ENCODE results near the gene SFXN3. TPM values are rescaled to one million over a fixed set of nuclear protein-coding genes. Genes with fewer than 3 reads are reported as not detected.

SFXN3 gene
- polyA plus RNA-seq (ENCODE audit: low read depth in 6 of 6) = 1 to 10 TPM; 3.5 to 6.4 (median 4.8) TPM

GRCh38 chr10:101031128-101031795 lies at the start of gene SFXN3, which contains the start of gene PDZD7:
SFXN3 (plus strand) TSS chr10:101031234; CDS start chr10:101034695, 3,461 bp downstream.
PDZD7 (minus strand) TSS chr10:101031129; CDS start chr10:101030219, 910 bp downstream.
- H3K36me3 Mint-ChIP-seq = peaks cover 0 to 7% of the 10 kb centered on the region in 2 donors
- DNase-seq (peak; percentile 95), ATAC-seq (ENCODE audit: low read depth in 2 of 2) (peak; percentile 87 to 89)
- peak within 1 kb of the TSS; percentile 84 to 97 (median 96) for H3K4me3 Mint-ChIP-seq
- peaks cover 12 to 30% (median 29%) of the 10 kb centered on the region in 3 donors for H3K27me3 Mint-ChIP-seq
- peaks cover 17 to 22% (median 19%) of the 10 kb centered on the region in 3 donors for H3K4me1 Mint-ChIP-seq
- H3K9me3 Mint-ChIP-seq = peaks cover 0 to 2% (median 0%) of the 10 kb centered on the region in 7 donors
- peak within 1 kb of the TSS; percentile 82 to 98 (median 92) for H3K27ac Mint-ChIP-seq

- peaks cover 18 to 25% (median 24%) of the 10 kb centered on the region in 3 donors for H3K4me1 Mint-ChIP-seq
Observed at GRCh38 chr10:100982916-100983830, 47.9 kb upstream of the SFXN3 start.

GRCh38 chr10:100983868-100984671 lies 47.0 kb upstream of the SFXN3 start:
- Mint-ChIP-seq H3K4me3 (peak overlapping the region in 1 of 8 donors; percentile 55), H3K9me3 (peaks cover 0 to 8% (median 0%) of the 10 kb centered on the region in 7 donors), H3K4me1 (peaks cover 18 to 29% (median 24%) of the 10 kb centered on the region in 3 donors), H3K27ac (peak overlapping the region in 2 of 6 donors; percentile 38 to 65), H3K36me3 (peaks cover 10 to 25% of the 10 kb centered on the region in 2 donors), H3K27me3 (no peaks in the 10 kb centered on the region)
- ATAC-seq (ENCODE audit: low read depth in 2 of 2) = no peak
- no peak for DNase-seq

More at GRCh38 chr10:100982916-100983830, 47.9 kb upstream of the SFXN3 start:
- no peak for DNase-seq
- Mint-ChIP-seq H3K4me3 (peak overlapping the region in 1 of 8 donors; percentile 50), H3K36me3 (peaks cover 10 to 25% of the 10 kb centered on the region in 2 donors), H3K27ac (peak overlapping the region in 1 of 6 donors; percentile 76), H3K27me3 (no peaks in the 10 kb centered on the region), H3K9me3 (peaks cover 0 to 8% (median 0%) of the 10 kb centered on the region in 7 donors)
- ATAC-seq (ENCODE audit: low read depth in 2 of 2) = no peak

GRCh38 chr10:100984672-100985177 lies 46.3 kb upstream of the SFXN3 start:
- peaks cover 0 to 8% (median 0%) of the 10 kb centered on the region in 7 donors for H3K9me3 Mint-ChIP-seq
- H3K27me3 Mint-ChIP-seq = no peaks in the 10 kb centered on the region
- no peak overlapping the region for H3K27ac Mint-ChIP-seq
- peak overlapping the region in 1 of 8 donors; percentile 96 for H3K4me3 Mint-ChIP-seq
- H3K36me3 Mint-ChIP-seq = peaks cover 10 to 25% of the 10 kb centered on the region in 2 donors
- peaks cover 18 to 35% (median 24%) of the 10 kb centered on the region in 3 donors for H3K4me1 Mint-ChIP-seq
- no peak for ATAC-seq (ENCODE audit: low read depth in 2 of 2)
- no peak for DNase-seq

GRCh38 chr10:100985336-100985735 lies 45.7 kb upstream of the SFXN3 start:
- Mint-ChIP-seq H3K9me3 (peaks cover 0 to 8% (median 0%) of the 10 kb centered on the region in 7 donors), H3K27me3 (no peaks in the 10 kb centered on the region), H3K4me1 (peaks cover 19 to 38% (median 25%) of the 10 kb centered on the region in 3 donors), H3K4me3 (peak overlapping the region in 7 of 8 donors; percentile 40 to 99 (median 96)), H3K36me3 (peaks cover 11 to 25% of the 10 kb centered on the region in 2 donors), H3K27ac (no peak overlapping the region)
- no peak for DNase-seq
- ATAC-seq (ENCODE audit: low read depth in 2 of 2) = no peak

- Mint-ChIP-seq H3K4me3 (peak overlapping the region; percentile 93 to 100 (median 98)), H3K27ac (peak overlapping the region in 1 of 6 donors; percentile 94), H3K9me3 (peaks cover 0 to 8% (median 0%) of the 10 kb centered on the region in 7 donors), H3K36me3 (peaks cover 16 to 29% of the 10 kb centered on the region in 2 donors), H3K4me1 (peaks cover 29 to 48% (median 36%) of the 10 kb centered on the region in 3 donors), H3K27me3 (no peaks in the 10 kb centered on the region)
- DNase-seq (no peak), ATAC-seq (ENCODE audit: low read depth in 2 of 2) (no peak)
Observed at GRCh38 chr10:100986623-100986951, 44.4 kb upstream of the SFXN3 start.

GRCh38 chr10:100986952-100987684 lies 43.9 kb upstream of the SFXN3 start, which contains the start of the genes MRPL43 and TWNK:
MRPL43 (minus strand) TSS chr10:100987497; CDS start chr10:100987443, 54 bp downstream.
TWNK (plus strand) TSS chr10:100987543; CDS start chr10:100988211, 668 bp downstream.
- peak; percentile 96 to 97 for ATAC-seq (ENCODE audit: low read depth in 2 of 2)
- Mint-ChIP-seq H3K4me3 (peak within 1 kb of the TSS; percentile 93 to 100 (median 98)), H3K4me1 (peaks cover 29 to 48% (median 36%) of the 10 kb centered on the region in 3 donors), H3K27ac (peak within 1 kb of the TSS; percentile 86 to 97 (median 94)), H3K9me3 (peaks cover 0 to 8% (median 0%) of the 10 kb centered on the region in 7 donors), H3K27me3 (no peaks in the 10 kb centered on the region), H3K36me3 (peaks cover 16 to 25% of the 10 kb centered on the region in 2 donors)
- DNase-seq = peak; percentile 79

GRCh38 chr10:100987685-100988049 lies 43.4 kb upstream of the SFXN3 start:
- H3K4me3 Mint-ChIP-seq = peak overlapping the region; percentile 93 to 100 (median 98)
- H3K36me3 Mint-ChIP-seq = peaks cover 16 to 20% of the 10 kb centered on the region in 2 donors
- no peak for DNase-seq
- ATAC-seq (ENCODE audit: low read depth in 2 of 2) = peak in 1 of 2 donors; percentile 3
- peaks cover 29 to 48% (median 36%) of the 10 kb centered on the region in 3 donors for H3K4me1 Mint-ChIP-seq
- H3K9me3 Mint-ChIP-seq = peaks cover 0 to 8% (median 0%) of the 10 kb centered on the region in 7 donors
- H3K27ac Mint-ChIP-seq = peak overlapping the region; percentile 86 to 97 (median 94)
- H3K27me3 Mint-ChIP-seq = no peaks in the 10 kb centered on the region

GRCh38 chr10:100988166-100988565 lies 42.9 kb upstream of the SFXN3 start:
- H3K27ac Mint-ChIP-seq = peak overlapping the region in 4 of 6 donors; percentile 15 to 94 (median 76)
- H3K36me3 Mint-ChIP-seq = peaks cover 16 to 22% of the 10 kb centered on the region in 2 donors
- H3K9me3 Mint-ChIP-seq = peaks cover 0 to 8% (median 0%) of the 10 kb centered on the region in 7 donors
- DNase-seq (no peak), ATAC-seq (ENCODE audit: low read depth in 2 of 2) (no peak)
- peak overlapping the region; percentile 93 to 100 (median 98) for H3K4me3 Mint-ChIP-seq
- H3K4me1 Mint-ChIP-seq = peaks cover 29 to 48% (median 36%) of the 10 kb centered on the region in 3 donors
- no peaks in the 10 kb centered on the region for H3K27me3 Mint-ChIP-seq

GRCh38 chr10:100989088-100989487 lies 41.9 kb upstream of the SFXN3 start:
- H3K4me1 Mint-ChIP-seq = peaks cover 29 to 48% (median 34%) of the 10 kb centered on the region in 3 donors
- H3K9me3 Mint-ChIP-seq = peaks cover 0 to 8% (median 0%) of the 10 kb centered on the region in 7 donors
- no peaks in the 10 kb centered on the region for H3K27me3 Mint-ChIP-seq
- peak overlapping the region in 4 of 8 donors; percentile 16 to 93 (median 50) for H3K4me3 Mint-ChIP-seq
- no peak for DNase-seq
- ATAC-seq (ENCODE audit: low read depth in 2 of 2) = no peak
- no peak overlapping the region for H3K27ac Mint-ChIP-seq
- H3K36me3 Mint-ChIP-seq = peaks cover 16 to 27% of the 10 kb centered on the region in 2 donors

- Mint-ChIP-seq H3K27ac (peak overlapping the region in 1 of 6 donors; percentile 72), H3K4me3 (peak overlapping the region in 2 of 8 donors; percentile 17 to 87), H3K9me3 (peaks cover 0 to 2% (median 0%) of the 10 kb centered on the region in 7 donors), H3K36me3 (peaks cover 11 to 19% of the 10 kb centered on the region in 2 donors), H3K4me1 (peaks cover 28 to 44% (median 34%) of the 10 kb centered on the region in 3 donors), H3K27me3 (no peaks in the 10 kb centered on the region)
- DNase-seq (no peak), ATAC-seq (ENCODE audit: low read depth in 2 of 2) (no peak)
Observed at GRCh38 chr10:100993986-100994708, 36.9 kb upstream of the SFXN3 start.

All from naive B cell (primary cell).